HepG2 (cell line): ENCODE data around the gene ZNF556. TPM values are rescaled to one million over a fixed set of nuclear protein-coding genes. Genes with fewer than 3 reads are reported as not detected.

Experiments used
- ASH2L ChIP-seq: fragments of 300-600, 200-600 bp; sonication (generic); IDR thresholded peaks from 2 replicates; pipeline ENCODE4 v1.7.0; 2017; ENCODE audit warnings: low read depth, mild to moderate bottlenecking, moderate library complexity, mixed read lengths, low read length; ENCODE audit not compliant: insufficient read length
- HNF4G ChIP-seq, 2 experiments: sonication (generic) in 1 of 2; formaldehyde crosslinking in 1 of 2; IDR thresholded peaks; 2 replicates each; pipeline versions ENCODE4 v1.4.0 to v1.6.1; 2011 to 2020; ENCODE audit warnings: borderline replicate concordance in 2 of 2, low read depth in 2 of 2, mild to moderate bottlenecking in 2 of 2, low read length in 1 of 2, missing genetic modification reagents in 1 of 2, moderate library complexity in 1 of 2
- JARID2 ChIP-seq: sonication (generic); formaldehyde crosslinking; IDR thresholded peaks from 2 replicates; pipeline ENCODE4 v1.8.1; 2023; ENCODE audit warnings: missing genetic modification reagents, inconsistent platforms; ENCODE audit not compliant: insufficient replicate concordance
- KLF13 ChIP-seq: sonication (generic); formaldehyde crosslinking; IDR thresholded peaks from 2 replicates; pipeline ENCODE4 v1.4.0; 2020; ENCODE audit warnings: mild to moderate bottlenecking, missing genetic modification reagents
- NCOA2 ChIP-seq: sonication (generic); formaldehyde crosslinking; IDR thresholded peaks from 2 replicates; pipeline ENCODE4 v1.8.0; 2022; ENCODE audit warnings: inconsistent platforms
- NFE2 ChIP-seq: sonication (generic); formaldehyde crosslinking; IDR thresholded peaks from 2 replicates; pipeline ENCODE4 v1.4.0; 2020; ENCODE audit warnings: missing genetic modification reagents
- NFRKB ChIP-seq: fragments of 450-650 bp; IDR thresholded peaks from 2 replicates; pipeline ENCODE4 v1.6.1; 2017
- PRMT3 ChIP-seq: sonication (generic); formaldehyde crosslinking; IDR thresholded peaks from 2 replicates; pipeline ENCODE4 v1.8.1; 2022; ENCODE audit warnings: low read depth, mild to moderate bottlenecking, moderate library complexity, missing genetic modification reagents, borderline replicate concordance
- RFX3 ChIP-seq: IDR thresholded peaks from 2 replicates; pipeline ENCODE4 v1.6.1; 2016; ENCODE audit warnings: missing biosample characterization, missing genetic modification reagents
- SP4 ChIP-seq: sonication (generic); formaldehyde crosslinking; IDR thresholded peaks from 2 replicates; pipeline ENCODE4 v1.8.1; 2023; ENCODE audit warnings: mild to moderate bottlenecking, missing genetic modification reagents
- SRSF4 ChIP-seq: fragments of 200-400 bp; formaldehyde crosslinking; IDR thresholded peaks from one replicate; pipeline ENCODE4 v1.6.1; 2018; ENCODE audit warnings: mild to moderate bottlenecking, low read depth, low read length, moderate library complexity; ENCODE audit not compliant: poor library complexity, severe bottlenecking
- THAP11 ChIP-seq: IDR thresholded peaks from 2 replicates; pipeline ENCODE4 v1.6.1; 2016; ENCODE audit warnings: missing biosample characterization, missing genetic modification reagents
- WIZ ChIP-seq: sonication (generic); formaldehyde crosslinking; IDR thresholded peaks from 2 replicates; pipeline ENCODE4 v1.5.1; 2020; ENCODE audit warnings: mild to moderate bottlenecking, missing genetic modification reagents
- ZC3H4 ChIP-seq: sonication (generic); formaldehyde crosslinking; IDR thresholded peaks from 2 replicates; pipeline ENCODE4 v1.4.0; 2020; ENCODE audit warnings: missing genetic modification reagents, borderline replicate concordance
- ZNF121 ChIP-seq: sonication (generic); formaldehyde crosslinking; IDR thresholded peaks from 2 replicates; pipeline ENCODE4 v1.5.0; 2020; ENCODE audit warnings: mild to moderate bottlenecking, missing genetic modification reagents
- ZNF17 ChIP-seq: sonication (generic); formaldehyde crosslinking; IDR thresholded peaks from 2 replicates; pipeline ENCODE4 v1.5.0; 2020; ENCODE audit warnings: mild to moderate bottlenecking, missing genetic modification reagents
- ZNF256 ChIP-seq: sonication (generic); formaldehyde crosslinking; conservative IDR thresholded peaks from 2 replicates; pipeline ENCODE4 v1.4.0; 2020; ENCODE audit warnings: missing genetic modification reagents
- ZNF326 ChIP-seq: sonication (generic); formaldehyde crosslinking; IDR thresholded peaks from 2 replicates; pipeline ENCODE4 v1.4.0; 2020; ENCODE audit warnings: missing genetic modification reagents, borderline replicate concordance
- ZNF44 ChIP-seq: sonication (generic); formaldehyde crosslinking; IDR thresholded peaks from 2 replicates; pipeline ENCODE4 v1.5.1; 2020; ENCODE audit warnings: mild to moderate bottlenecking, missing genetic modification reagents
- ZNF484 ChIP-seq: sonication (generic); formaldehyde crosslinking; IDR thresholded peaks from 2 replicates; pipeline ENCODE4 v1.5.1; 2020; ENCODE audit warnings: mild to moderate bottlenecking, low read depth, missing genetic modification reagents, borderline replicate concordance
- ZNF761 ChIP-seq: sonication (generic); formaldehyde crosslinking; conservative IDR thresholded peaks from 2 replicates; pipeline ENCODE4 v1.4.0; 2020; ENCODE audit warnings: mild to moderate bottlenecking, missing genetic modification reagents
- ZNF766 ChIP-seq: sonication (generic); formaldehyde crosslinking; IDR thresholded peaks from 2 replicates; pipeline ENCODE4 v1.5.0; 2020; ENCODE audit warnings: missing genetic modification reagents, borderline replicate concordance
- polyA plus RNA-seq, 8 experiments: library from polyadenylated mRNA; depleted of rRNA in 3 of 8; stranded (reverse) in 7 of 8; unstranded in 1 of 8; fragments of >200 nt; fragmentation: Illumina TruSeq in 4 of 8; extraction: Trizol in 4 of 8; gene quantifications; 2 replicates each; pipeline versions ENCODE4 v1.2.1 to v1.2.3, GENCODE V29; 2011 to 2016; ENCODE audit warnings: low read depth in 4 of 8, missing spikeins in 1 of 8, mixed read lengths in 1 of 8; ENCODE audit not compliant: insufficient read depth in 1 of 8
- total RNA-seq, 5 experiments: library from RNA; depleted of rRNA; stranded (reverse); fragments of >200 nt; fragmentation: Illumina TruSeq; extraction: Trizol; gene quantifications; 2 replicates each; pipeline ENCODE4 v1.2.3, GENCODE V29; 2016; ENCODE audit warnings: low read depth in 1 of 5
- TF ChIP-seq, protein P1 (sequence below), 2 experiments: sonication (generic) in 1 of 2; formaldehyde crosslinking in 1 of 2; IDR thresholded peaks; 2 replicates each; pipeline versions ENCODE4 v1.5.1 to v1.6.1; 2011 to 2020; ENCODE audit warnings: borderline replicate concordance in 1 of 2, low read depth in 1 of 2, low read length in 1 of 2, mild to moderate bottlenecking in 1 of 2, missing genetic modification reagents in 1 of 2, moderate library complexity in 1 of 2
- TF ChIP-seq, protein P2 (sequence below): sonication (generic); formaldehyde crosslinking; IDR thresholded peaks from 2 replicates; pipeline ENCODE4 v1.5.0; 2020; ENCODE audit warnings: mild to moderate bottlenecking, missing genetic modification reagents

ZNF556 gene
- total and polyA plus RNA-seq, 2 of the 13 experiments (the other 11 are each of a cell fraction or from before 2014, with no cell fraction given): 4.2 to 28.6 TPM

DNA sequence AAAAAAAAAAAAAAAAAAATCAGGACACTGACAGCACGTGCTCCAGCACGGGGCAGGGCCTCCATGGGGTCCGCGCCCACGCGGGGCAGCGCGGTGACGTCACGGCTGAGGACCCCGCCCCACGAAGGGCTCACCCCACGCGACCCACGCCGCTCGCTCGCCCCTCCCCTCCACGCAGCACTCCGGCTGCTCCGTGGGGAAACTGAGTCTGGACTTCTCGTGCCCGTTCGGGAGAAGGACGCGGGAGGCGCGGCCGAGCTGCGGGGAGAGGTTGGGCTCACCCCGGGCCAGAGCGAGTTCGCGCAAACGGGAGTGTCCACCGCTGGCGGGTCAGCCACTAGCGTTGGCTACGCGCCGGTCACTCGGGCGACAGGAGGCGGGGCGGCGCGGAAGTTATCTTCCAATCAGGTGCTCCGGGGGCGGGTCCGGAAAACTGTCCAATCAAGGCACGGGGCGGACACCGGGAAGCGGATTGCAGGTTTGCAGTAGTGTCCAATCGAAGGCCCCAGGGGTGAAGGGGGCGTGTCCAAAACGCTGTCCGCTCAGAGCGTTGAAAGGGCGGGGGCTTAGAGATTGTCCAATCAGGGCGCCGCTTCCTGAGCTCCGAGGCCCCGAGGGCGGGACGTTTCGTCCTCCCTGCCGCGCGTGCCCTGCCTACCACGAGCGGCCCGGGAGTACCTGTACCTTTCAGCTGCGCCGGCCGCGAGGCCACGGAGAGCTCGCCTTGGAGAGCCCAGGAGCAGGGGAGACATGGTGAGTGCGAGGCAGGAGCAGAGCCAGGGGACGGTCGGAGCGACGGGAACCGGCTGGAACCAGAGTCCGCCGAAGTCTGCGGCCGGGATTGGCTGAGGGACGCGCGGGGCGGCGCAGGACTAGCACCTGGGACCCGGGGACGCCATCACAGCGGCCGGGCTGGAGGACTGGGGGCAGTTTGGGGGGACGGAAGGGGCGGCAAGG, 33.4 kb downstream of the ZNF556 start, which contains the start of gene ZNF57 (continued):
- TF ChIP-seq ZC3H4 (CRISPR knock-in tag): no peak
- TF ChIP-seq, protein P1, sequence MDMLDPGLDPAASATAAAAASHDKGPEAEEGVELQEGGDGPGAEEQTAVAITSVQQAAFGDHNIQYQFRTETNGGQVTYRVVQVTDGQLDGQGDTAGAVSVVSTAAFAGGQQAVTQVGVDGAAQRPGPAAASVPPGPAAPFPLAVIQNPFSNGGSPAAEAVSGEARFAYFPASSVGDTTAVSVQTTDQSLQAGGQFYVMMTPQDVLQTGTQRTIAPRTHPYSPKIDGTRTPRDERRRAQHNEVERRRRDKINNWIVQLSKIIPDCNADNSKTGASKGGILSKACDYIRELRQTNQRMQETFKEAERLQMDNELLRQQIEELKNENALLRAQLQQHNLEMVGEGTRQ (IDR thresholded peaks at IDR 0.05; ENCODE audit: low read depth, low read length): no peak
- TF ChIP-seq, protein P1 (CRISPR knock-in tag; IDR thresholded peaks at IDR 0.05; ENCODE audit: borderline replicate concordance): 0 out of 2 replicates have a peak, but pooled peaks have one; percentile 6
- no peak; the same call in 1 of the 2 replicates for TF ChIP-seq ZNF44
- TF ChIP-seq ZNF121 (CRISPR knock-in tag): no peak; the same call in 1 of the 2 replicates
- no peak for TF ChIP-seq NFE2 (CRISPR knock-in tag)
- TF ChIP-seq RFX3 (CRISPR knock-in tag): peak; percentile 46; the same call in 1 of the 2 replicates
- no peak for TF ChIP-seq HNF4G (IDR thresholded peaks at IDR 0.05; ENCODE audit: borderline replicate concordance, low read depth, low read length)
- TF ChIP-seq HNF4G (CRISPR knock-in tag; IDR thresholded peaks at IDR 0.05; ENCODE audit: borderline replicate concordance, low read depth): no peak
- TF ChIP-seq ZNF326 (CRISPR knock-in tag): no peak
- peak; percentile 99 for TF ChIP-seq SP4 (CRISPR knock-in tag)
- peak; percentile 40 for TF ChIP-seq ASH2L
- TF ChIP-seq JARID2: no peak
- TF ChIP-seq ZNF484 (CRISPR knock-in tag): no peak
- no peak for TF ChIP-seq PRMT3 (CRISPR knock-in tag)
- TF ChIP-seq ZNF17 (CRISPR knock-in tag): no peak
- no peak for TF ChIP-seq SRSF4
- no peak for TF ChIP-seq NFRKB
- TF ChIP-seq NCOA2 (CRISPR knock-in tag): no peak
- TF ChIP-seq ZNF761 (CRISPR knock-in tag): no peak
- peak; percentile 71 for TF ChIP-seq THAP11 (CRISPR knock-in tag)
- no peak; the same call in 1 of the 2 replicates for TF ChIP-seq KLF13 (CRISPR knock-in tag)
- no peak for TF ChIP-seq WIZ (CRISPR knock-in tag)
- TF ChIP-seq ZNF766 (CRISPR knock-in tag): 0 out of 2 replicates have a peak, but pooled peaks have one; percentile 35
- no peak for TF ChIP-seq ZNF256 (CRISPR knock-in tag)
- TF ChIP-seq, protein P2, sequence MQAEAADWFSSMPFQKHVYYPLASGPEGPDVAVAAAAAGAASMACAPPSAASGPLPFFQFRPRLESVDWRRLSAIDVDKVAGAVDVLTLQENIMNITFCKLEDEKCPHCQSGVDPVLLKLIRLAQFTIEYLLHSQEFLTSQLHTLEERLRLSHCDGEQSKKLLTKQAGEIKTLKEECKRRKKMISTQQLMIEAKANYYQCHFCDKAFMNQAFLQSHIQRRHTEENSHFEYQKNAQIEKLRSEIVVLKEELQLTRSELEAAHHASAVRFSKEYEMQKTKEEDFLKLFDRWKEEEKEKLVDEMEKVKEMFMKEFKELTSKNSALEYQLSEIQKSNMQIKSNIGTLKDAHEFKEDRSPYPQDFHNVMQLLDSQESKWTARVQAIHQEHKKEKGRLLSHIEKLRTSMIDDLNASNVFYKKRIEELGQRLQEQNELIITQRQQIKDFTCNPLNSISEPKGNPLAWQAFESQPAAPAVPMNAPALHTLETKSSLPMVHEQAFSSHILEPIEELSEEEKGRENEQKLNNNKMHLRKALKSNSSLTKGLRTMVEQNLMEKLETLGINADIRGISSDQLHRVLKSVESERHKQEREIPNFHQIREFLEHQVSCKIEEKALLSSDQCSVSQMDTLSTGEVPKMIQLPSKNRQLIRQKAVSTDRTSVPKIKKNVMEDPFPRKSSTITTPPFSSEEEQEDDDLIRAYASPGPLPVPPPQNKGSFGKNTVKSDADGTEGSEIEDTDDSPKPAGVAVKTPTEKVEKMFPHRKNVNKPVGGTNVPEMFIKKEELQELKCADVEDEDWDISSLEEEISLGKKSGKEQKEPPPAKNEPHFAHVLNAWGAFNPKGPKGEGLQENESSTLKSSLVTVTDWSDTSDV (CRISPR knock-in tag): no peak; the same call in 1 of the 2 replicates
